ENCODE results near the gene CLCA4.
A peak's percentile ranks its signal among the peaks of the same experiment; 100 is the strongest.
"Not testable (repeated sequence)": the region's sequence is repeated elsewhere in the genome, so short reads cannot be mapped to it uniquely, and the experiment has no call there.

The CLCA4 gene

GRCh38 chr1:86546787-86547221, at the start of gene CLCA4:
TSS of gene CLCA4 (plus strand) at chr1:86547078. CDS start at chr1:86547120, 42 bp downstream.
- no peak for DNase-seq (ENCODE audit: low spot score)

- DNase-seq (ENCODE audit: low spot score), result no peak
Measured at GRCh38 chr1:86498281-86498680, 48.6 kb upstream of the CLCA4 start.

GRCh38 chr1:86499987-86500593, 46.8 kb upstream of the CLCA4 start:
- no peak for DNase-seq (ENCODE audit: low spot score)

- peak; percentile 11 for DNase-seq (ENCODE audit: low spot score)
Measured at GRCh38 chr1:86500714-86501113, 46.2 kb upstream of the CLCA4 start.

GRCh38 chr1:86502125-86502646, 44.7 kb upstream of the CLCA4 start:
- not testable (repeated sequence) for DNase-seq (ENCODE audit: low spot score)

- DNase-seq (ENCODE audit: low spot score), result no peak
Measured at GRCh38 chr1:86502721-86503405, 44.0 kb upstream of the CLCA4 start.

GRCh38 chr1:86503406-86504136, 43.3 kb upstream of the CLCA4 start:
- DNase-seq (ENCODE audit: low spot score), result no peak

GRCh38 chr1:86504137-86504479, 42.8 kb upstream of the CLCA4 start:
- DNase-seq (ENCODE audit: low spot score), result no peak

GRCh38 chr1:86504895-86505563, 41.8 kb upstream of the CLCA4 start:
- DNase-seq (ENCODE audit: low spot score), result peak; percentile 6

GRCh38 chr1:86505564-86505902, 41.3 kb upstream of the CLCA4 start:
- no peak for DNase-seq (ENCODE audit: low spot score)

GRCh38 chr1:86507935-86508582, 38.8 kb upstream of the CLCA4 start:
- DNase-seq (ENCODE audit: low spot score), result peak; percentile 29

GRCh38 chr1:86508583-86508969, 38.3 kb upstream of the CLCA4 start:
- DNase-seq (ENCODE audit: low spot score), result peak; percentile 34

- no peak for DNase-seq (ENCODE audit: low spot score)
Measured at GRCh38 chr1:86515597-86515996, 31.3 kb upstream of the CLCA4 start.

- no peak for DNase-seq (ENCODE audit: low spot score)
Measured at GRCh38 chr1:86516335-86516734, 30.5 kb upstream of the CLCA4 start.

- no peak for DNase-seq (ENCODE audit: low spot score)
Measured at GRCh38 chr1:86517336-86517735, 29.5 kb upstream of the CLCA4 start.

- DNase-seq (ENCODE audit: low spot score), result no peak
Measured at GRCh38 chr1:86520789-86521521, 25.9 kb upstream of the CLCA4 start.

- DNase-seq (ENCODE audit: low spot score), result no peak
Measured at GRCh38 chr1:86521522-86521891, 25.4 kb upstream of the CLCA4 start.

GRCh38 chr1:86522240-86522639, 24.6 kb upstream of the CLCA4 start:
- peak; percentile 14 for DNase-seq (ENCODE audit: low spot score)

GRCh38 chr1:86523670-86524354, 23.1 kb upstream of the CLCA4 start:
- DNase-seq (ENCODE audit: low spot score), result no peak

- no peak for DNase-seq (ENCODE audit: low spot score)
Measured at GRCh38 chr1:86527306-86527705, 19.6 kb upstream of the CLCA4 start.
